K562 (cell line): ENCODE results near the gene TCF23. TPM values are rescaled to one million over a fixed set of nuclear protein-coding genes. Genes with fewer than 3 reads are reported as not detected.

ENCODE experiments used
- ATAC-seq: fragments of 200-7000 bp; cut with Tn5 transposase; 3 replicates; pipeline ENCODE4 v1.9.1; 2020; ENCODE audit warnings: moderate library complexity
- BruUV-seq: library from RNA; stranded (reverse); fragments of 400-500 nt; replicated peaks from 2 replicates; lab custom pipeline; 2021; lab: Mats Ljungman, UMichigan
- CTCF ChIA-PET: fragments of 300-600 bp; formaldehyde crosslinking; extraction: SDS; loops from one replicate; lab custom pipeline; 2021; ENCODE audit warnings: low intra/inter-chr PET ratio; lab: Yijun Ruan, JAX
- POLR2A ChIA-PET: fragments of 300-600, 350-650 bp; sonication (Branson Sonifier 250); formaldehyde crosslinking; extraction: SDS; loops from one replicate; lab custom pipeline; 2021; ENCODE audit warnings: antibody characterized with exemption, inconsistent platforms; lab: Yijun Ruan, JAX
- DNase-seq, 4 experiments: peaks; one replicate each; pipeline versions ENCODE4 v3.0.0 to v3.0.0-alpha.2; 2011 to 2018; ENCODE audit warnings: low spot score in 3 of 4, mixed read lengths in 3 of 4; ENCODE audit errors: extremely low read depth in 1 of 4
- FAIRE-seq: peaks from 2 replicates; lab custom pipeline; 2011; peaks lifted over from hg19 to GRCh38; lab: Jason Lieb, UNC
- H2AFZ ChIP-seq: 2 replicates; pipeline ENCODE4 v1.6.0; 2011; ENCODE audit warnings: low read depth, low read length, control low read depth, inconsistent platforms
- H3K27ac ChIP-seq: fragments of 200-600 bp; 3 replicates; pipeline ENCODE4 v1.8.0; 2011; ENCODE audit warnings: low read depth, mild to moderate bottlenecking, control low read depth, inconsistent platforms, low read length, moderate library complexity, mixed read lengths; ENCODE audit errors: extremely low read depth
- H3K27me3 ChIP-seq, 2 experiments: fragments of 300-600 bp in 1 of 2; 2 replicates in 1 of 2; 3 replicates in 1 of 2; pipeline versions ENCODE4 v1.6.0 to v1.8.0; 2011; ENCODE audit warnings: inconsistent platforms in 2 of 2, low read length in 2 of 2, mild to moderate bottlenecking in 1 of 2, mixed read lengths in 1 of 2, moderate library complexity in 1 of 2; ENCODE audit not compliant: control insufficient read depth in 2 of 2, insufficient read depth in 2 of 2
- H3K36me3 ChIP-seq: fragments of 300-600 bp; 3 replicates; pipeline ENCODE4 v1.8.0; 2011; ENCODE audit warnings: mild to moderate bottlenecking, low read length, inconsistent platforms; ENCODE audit not compliant: control insufficient read depth, insufficient read depth
- H3K4me1 ChIP-seq, 2 experiments: fragments of 200-600 bp in 1 of 2; replicated peaks in 1 of 2; 2 replicates in 1 of 2; 3 replicates in 1 of 2; pipeline versions ENCODE4 v1.5.1 to v1.8.0; 2011; ENCODE audit warnings: inconsistent platforms in 2 of 2, low read length in 2 of 2, mild to moderate bottlenecking in 1 of 2, mixed read lengths in 1 of 2, moderate library complexity in 1 of 2; ENCODE audit not compliant: control insufficient read depth in 2 of 2, insufficient read depth in 2 of 2
- H3K4me2 ChIP-seq: 2 replicates; pipeline ENCODE4 v1.6.1; 2011; ENCODE audit warnings: low read length, control low read depth, inconsistent platforms, mixed read lengths; ENCODE audit not compliant: insufficient read depth
- H3K4me3 ChIP-seq: fragments of 200-600 bp; sonication (generic), shearing (Covaris generic); 2 replicates; pipeline ENCODE4 v1.5.1; 2016; ENCODE audit warnings: control low read depth, inconsistent platforms
- H3K79me2 ChIP-seq: fragments of 200-600 bp; 3 replicates; pipeline ENCODE4 v1.8.0; 2011; ENCODE audit warnings: low read length, inconsistent platforms; ENCODE audit not compliant: control insufficient read depth, insufficient read depth
- H3K9ac ChIP-seq, 2 experiments: 2 replicates each; pipeline versions ENCODE4 v1.6.0 to v1.6.1; 2011; ENCODE audit warnings: low read depth in 2 of 2, low read length in 2 of 2, control low read depth in 1 of 2, inconsistent platforms in 1 of 2, mild to moderate bottlenecking in 1 of 2, mixed read lengths in 1 of 2; ENCODE audit not compliant: insufficient read depth in 1 of 2
- H3K9me1 ChIP-seq: one replicate; pipeline ENCODE4 v1.6.0; 2011; ENCODE audit warnings: inconsistent platforms, mild to moderate bottlenecking, low read length, moderate library complexity; ENCODE audit not compliant: control insufficient read depth, insufficient read depth
- H3K9me3 ChIP-seq: replicated peaks from 2 replicates; pipeline ENCODE4 v1.5.1; 2011; ENCODE audit warnings: low read depth, low read length, inconsistent platforms; ENCODE audit not compliant: control insufficient read depth, insufficient read depth
- H4K20me1 ChIP-seq: replicated peaks from 2 replicates; pipeline ENCODE4 v1.6.1; 2011; ENCODE audit warnings: low read length, inconsistent platforms, mixed read lengths; ENCODE audit not compliant: control insufficient read depth, insufficient read depth
- RFX7 ChIP-seq: fragments of 250-450 bp; sonication (Bioruptor Pico); IDR thresholded peaks from 2 replicates; pipeline ENCODE4 v1.5.1; 2021; ENCODE audit warnings: mild to moderate bottlenecking
- SRF ChIP-seq, 2 experiments: fragments of 250-450, 450-650 bp in 1 of 2; sonication (Bioruptor Pico) in 1 of 2; sonication (generic) in 1 of 2; formaldehyde crosslinking; IDR thresholded peaks; 2 replicates each; pipeline versions ENCODE4 v1.5.0 to v1.5.1; 2020 to 2022; ENCODE audit warnings: mild to moderate bottlenecking in 1 of 2, missing genetic modification reagents in 1 of 2
- SRSF3 ChIP-seq: fragments of 200-400 bp; formaldehyde crosslinking; IDR thresholded peaks from 2 replicates; pipeline ENCODE4 v1.6.1; 2016; ENCODE audit warnings: mild to moderate bottlenecking, low read length, moderate library complexity; ENCODE audit not compliant: insufficient read depth
- WGBS: fragments of 100-300 bp; shearing (Covaris generic); methylation state at CpG from one replicate; pipeline ENCODE4 v1.1.6; 2016; ENCODE audit warnings: low coverage, mixed read lengths; ENCODE audit not compliant: insufficient coverage; ENCODE audit errors: missing lambda C conversion rate; 5-methylcytosine and 5-hydroxymethylcytosine counted together
- in situ Hi-C: fragments of 300-500 bp; cut with MboI; formaldehyde crosslinking; loops from 4 replicates; pipeline ENCODE4 v1.15.0; 2018; ENCODE audit warnings: inconsistent platforms, mixed read lengths
- intact Hi-C: fragments of 100-400 bp; cut with micrococcal nuclease; formaldehyde crosslinking; loops from 2 replicates; pipeline ENCODE4 v1.14.2; 2022
- polyA plus RNA-seq, 8 experiments: library from polyadenylated mRNA; depleted of rRNA in 4 of 8; stranded (reverse) in 5 of 8; unstranded in 3 of 8; fragments of >200 nt; fragmentation: Nextera tagmentation in 2 of 8; fragmentation: Illumina TruSeq in 1 of 8; extraction: Ambion mirVana in 2 of 8; extraction: Trizol in 1 of 8; gene quantifications; 2 replicates each; pipeline versions ENCODE4 v1.2.1 to v1.2.3, GENCODE V29; 2011 to 2014; ENCODE audit warnings: inconsistent platforms in 1 of 8, missing spikeins in 1 of 8
- total RNA-seq, 7 experiments: library from RNA; depleted of rRNA in 6 of 7; stranded (reverse); fragments of >200 nt in 6 of 7; fragmentation: Illumina TruSeq in 2 of 7; extraction: Trizol in 2 of 7; gene quantifications; 2 replicates each; pipeline versions ENCODE4 v1.2.1 to v1.2.3, GENCODE V29; 2011 to 2021; ENCODE audit warnings: low replicate concordance in 1 of 7
- TF ChIP-seq, protein P1 (sequence below), 2 experiments: fragments of 250-450 bp in 1 of 2; fragments of 450-650 bp in 1 of 2; sonication (Bioruptor Pico) in 1 of 2; IDR thresholded peaks; 2 replicates each; pipeline versions ENCODE4 v1.6.1 to v1.8.0; 2016 to 2021; ENCODE audit warnings: mild to moderate bottlenecking in 2 of 2, moderate library complexity in 2 of 2, missing compliant biosample characterization in 1 of 2, missing genetic modification characterization in 1 of 2

The TCF23 gene
- total and polyA plus RNA-seq, 9 of the 15 experiments (the other 6 are each of a cell fraction or from before 2014, with no cell fraction given), result 0.07 TPM; not detected in 8

DNA sequence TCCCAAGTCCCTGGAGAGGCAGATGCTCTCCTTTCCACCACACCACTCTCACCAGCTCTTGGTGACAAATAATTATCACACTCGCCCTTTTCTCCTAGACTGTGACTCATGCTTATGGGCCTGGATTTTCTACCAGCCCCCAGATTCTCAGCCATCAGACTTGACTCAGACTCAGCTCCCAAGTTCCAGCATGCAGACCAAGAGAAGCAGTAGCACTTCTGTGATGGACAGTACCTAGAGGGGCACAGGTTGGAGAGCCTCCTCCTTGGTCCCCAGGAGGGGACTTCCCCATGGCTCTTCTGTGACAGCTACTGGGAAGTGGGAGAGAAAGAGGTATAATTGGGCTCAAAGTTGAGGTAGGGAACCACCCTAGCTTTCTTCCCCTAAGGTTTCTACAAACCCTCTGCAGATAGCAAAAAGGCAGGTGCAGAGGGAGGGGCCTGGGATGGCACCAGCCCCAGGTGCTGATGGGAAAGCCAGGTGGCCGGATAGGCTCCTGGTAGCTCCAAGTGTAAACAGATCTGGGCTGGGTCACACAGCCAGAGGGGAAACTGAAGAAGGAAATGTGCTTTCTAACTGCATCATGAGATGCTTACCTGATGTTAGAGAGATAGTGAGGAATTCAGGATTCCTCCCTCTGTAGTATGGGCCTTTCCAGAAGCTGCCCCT is 4.1 kb downstream of the TCF23 start:
- no peaks in the 10 kb centered on the region for H3K9me1 ChIP-seq
- no peaks in the 10 kb centered on the region for H4K20me1 ChIP-seq
- H3K4me1 ChIP-seq, result peaks cover 0 to 15% of the 10 kb centered on the region in 2 experiments; a peak in 2 of 5 replicates
- POLR2A ChIA-PET, result interaction anchor here (1.4 to 1.6 kb wide), 3 partner anchors 8 to 27 kb away, joined by 3 to 6 read pairs (median 4); no protein-coding TSS in a partner anchor
- H3K36me3 ChIP-seq, result no peaks in the 10 kb centered on the region
- in situ Hi-C loops, result no loop called here
- no peak overlapping the region for H3K9ac ChIP-seq
- FAIRE-seq, result no peak
- no peak for TF ChIP-seq SRSF3
- TF ChIP-seq SRF (CRISPR knock-in tag; IDR thresholded peaks at IDR 0.05), result no peak
- TF ChIP-seq, protein P1, sequence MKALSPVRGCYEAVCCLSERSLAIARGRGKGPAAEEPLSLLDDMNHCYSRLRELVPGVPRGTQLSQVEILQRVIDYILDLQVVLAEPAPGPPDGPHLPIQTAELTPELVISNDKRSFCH (CRISPR knock-in tag; IDR thresholded peaks at IDR 0.05), result no peak
- TF ChIP-seq, protein P1 (tag; IDR thresholded peaks at IDR 0.05), result no peak
- TF ChIP-seq RFX7, result no peak
- no peak for ATAC-seq
- intact Hi-C loops, result no loop called here
- H3K9me3 ChIP-seq, result no peaks in the 10 kb centered on the region
- no peak overlapping the region for H2AFZ ChIP-seq
- DNase-seq, result no peak
- no TSS peak for BruUV-seq
- H3K4me2 ChIP-seq, result no peak overlapping the region
- 21% methylated on average over 2 of the region's 2 CpGs for WGBS
- no peak overlapping the region for H3K27ac ChIP-seq
- H3K27me3 ChIP-seq, result peaks cover 0 to 15% of the 10 kb centered on the region in 2 experiments; a peak in 2 of 5 replicates
- no peak overlapping the region for H3K4me3 ChIP-seq
- CTCF ChIA-PET, result no interaction called here
- no peaks in the 10 kb centered on the region for H3K79me2 ChIP-seq
